Endodermal cell (in vitro differentiated cells): Measurements from ENCODE around the gene BMP2. TPM values are rescaled to one million over a fixed set of nuclear protein-coding genes. Genes with fewer than 3 reads are reported as not detected.

Experiments
- DNase-seq: peaks from one replicate; pipeline ENCODE4 v3.0.0-alpha.2; 2017
- H3K27ac ChIP-seq: 2 replicates; pipeline ENCODE4 v1.5.1; 2013; ENCODE audit warnings: mild to moderate bottlenecking, low read depth, low read length, moderate library complexity
- H3K27me3 ChIP-seq: 2 replicates; pipeline ENCODE4 v1.6.1; 2013; ENCODE audit warnings: mild to moderate bottlenecking, low read length, moderate library complexity; ENCODE audit not compliant: insufficient read depth, control insufficient read depth, poor library complexity, severe bottlenecking
- H3K36me3 ChIP-seq: 2 replicates; pipeline ENCODE4 v1.7.0; 2013; ENCODE audit warnings: mild to moderate bottlenecking, low read length, moderate library complexity; ENCODE audit not compliant: control insufficient read depth, insufficient read depth
- H3K4me1 ChIP-seq: one replicate; pipeline ENCODE4 v1.7.0; 2013; ENCODE audit warnings: low read length; ENCODE audit not compliant: control insufficient read depth, insufficient read depth
- H3K4me3 ChIP-seq: 2 replicates; pipeline ENCODE4 v1.5.1; 2013; ENCODE audit warnings: mild to moderate bottlenecking, low read length, moderate library complexity
- H3K9ac ChIP-seq: 2 replicates; pipeline ENCODE4 v1.6.1; 2013; ENCODE audit warnings: mild to moderate bottlenecking, low read length, moderate library complexity; ENCODE audit not compliant: poor library complexity, severe bottlenecking; ENCODE audit errors: extremely low read depth
- H3K9me3 ChIP-seq: 2 replicates; pipeline ENCODE4 v1.6.1; 2013; ENCODE audit warnings: mild to moderate bottlenecking, low read length, moderate library complexity; ENCODE audit not compliant: control insufficient read depth
- H3K27ac Mint-ChIP-seq: 2 replicates; pipeline ENCODE4 v1.8.0; 2020; ENCODE audit warnings: mixed read lengths
- H3K27me3 Mint-ChIP-seq: 2 replicates; pipeline ENCODE4 v1.8.0; 2021; ENCODE audit warnings: mild to moderate bottlenecking, mixed read lengths; ENCODE audit not compliant: insufficient read depth
- H3K36me3 Mint-ChIP-seq: 2 replicates; pipeline ENCODE4 v1.8.0; 2020; ENCODE audit warnings: low read depth, mixed read lengths
- H3K4me1 Mint-ChIP-seq: 2 replicates; pipeline ENCODE4 v1.8.0; 2020; ENCODE audit warnings: mixed read lengths
- H3K4me3 Mint-ChIP-seq: 2 replicates; pipeline ENCODE4 v1.8.0; 2020; ENCODE audit warnings: mild to moderate bottlenecking, moderate library complexity, mixed read lengths
- H3K9me3 Mint-ChIP-seq: 2 replicates; pipeline ENCODE4 v1.8.0; 2020; ENCODE audit warnings: mild to moderate bottlenecking, mixed read lengths
- WGBS, 2 experiments: methylation state at CpG; one replicate each; pipeline versions ENCODE4 v1.1.5 to v1.1.7; 2013; ENCODE audit warnings: missing lambda C conversion rate in 2 of 2, mixed read lengths in 1 of 2; ENCODE audit not compliant: insufficient coverage in 1 of 2, insufficient read length in 1 of 2; 5-methylcytosine and 5-hydroxymethylcytosine counted together
- total RNA-seq, 2 donors: library from RNA; stranded (reverse); fragmentation: NEBNext Ultra II Directional in 1 of 2; extraction: Animal tissue kit (Norgen Biotek cat#: 25700) in 1 of 2; gene quantifications; 2 replicates in 1 of 2; 3 replicates in 1 of 2; pipeline ENCODE4 v1.2.1, GENCODE V29; 2021
- TF ChIP-seq, protein P1 (sequence below): fragments of 200-600 bp; sonication (generic); conservative IDR thresholded peaks from 2 replicates; pipeline ENCODE4 v1.5.0; 2021; ENCODE audit warnings: antibody characterized with exemption, mild to moderate bottlenecking

Gene BMP2
- total RNA-seq, 2 donors from 2014 or later = 132 to 205 TPM

DNA sequence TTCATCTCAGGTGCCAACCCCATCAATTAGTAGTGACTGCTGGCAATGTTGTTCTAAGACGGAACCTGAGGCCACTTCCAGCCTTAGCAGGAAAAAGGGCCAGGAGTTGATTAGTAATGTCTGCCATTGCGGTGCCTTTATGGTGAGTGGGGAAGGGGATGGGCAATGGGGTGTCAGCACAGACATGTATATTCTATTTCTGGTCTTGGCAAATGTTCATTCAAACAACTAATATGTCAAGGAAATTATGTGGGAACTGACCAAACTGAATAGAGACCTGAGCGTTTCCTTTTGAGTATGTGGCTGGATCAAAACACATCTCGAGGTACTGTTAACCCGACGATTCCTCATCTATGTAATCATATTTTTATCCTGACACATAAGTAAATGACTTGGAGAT, 34.6 kb upstream of the BMP2 start:
- H3K27me3 ChIP-seq = no peaks in the 10 kb centered on the region
- Mint-ChIP-seq H3K36me3 (peaks cover 3% of the 10 kb centered on the region), H3K27ac (no peak overlapping the region), H3K27me3 (no peaks in the 10 kb centered on the region), H3K9me3 (peaks cover 5% of the 10 kb centered on the region), H3K4me3 (no peak overlapping the region), H3K4me1 (peaks cover 19% of the 10 kb centered on the region)
- no peak overlapping the region for H3K27ac ChIP-seq
- WGBS, 2 experiments = 96 to 100% methylated on average over 4 to 6 of the region's 6 CpGs
- H3K4me1 ChIP-seq = peaks cover 2% of the 10 kb centered on the region
- TF ChIP-seq, protein P1, sequence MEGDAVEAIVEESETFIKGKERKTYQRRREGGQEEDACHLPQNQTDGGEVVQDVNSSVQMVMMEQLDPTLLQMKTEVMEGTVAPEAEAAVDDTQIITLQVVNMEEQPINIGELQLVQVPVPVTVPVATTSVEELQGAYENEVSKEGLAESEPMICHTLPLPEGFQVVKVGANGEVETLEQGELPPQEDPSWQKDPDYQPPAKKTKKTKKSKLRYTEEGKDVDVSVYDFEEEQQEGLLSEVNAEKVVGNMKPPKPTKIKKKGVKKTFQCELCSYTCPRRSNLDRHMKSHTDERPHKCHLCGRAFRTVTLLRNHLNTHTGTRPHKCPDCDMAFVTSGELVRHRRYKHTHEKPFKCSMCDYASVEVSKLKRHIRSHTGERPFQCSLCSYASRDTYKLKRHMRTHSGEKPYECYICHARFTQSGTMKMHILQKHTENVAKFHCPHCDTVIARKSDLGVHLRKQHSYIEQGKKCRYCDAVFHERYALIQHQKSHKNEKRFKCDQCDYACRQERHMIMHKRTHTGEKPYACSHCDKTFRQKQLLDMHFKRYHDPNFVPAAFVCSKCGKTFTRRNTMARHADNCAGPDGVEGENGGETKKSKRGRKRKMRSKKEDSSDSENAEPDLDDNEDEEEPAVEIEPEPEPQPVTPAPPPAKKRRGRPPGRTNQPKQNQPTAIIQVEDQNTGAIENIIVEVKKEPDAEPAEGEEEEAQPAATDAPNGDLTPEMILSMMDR = no peak
- H3K4me3 ChIP-seq = no peak overlapping the region
- H3K9ac ChIP-seq = no peak overlapping the region
- DNase-seq = no peak
- H3K9me3 ChIP-seq = peaks cover 16% of the 10 kb centered on the region
- no peaks in the 10 kb centered on the region for H3K36me3 ChIP-seq

DNA sequence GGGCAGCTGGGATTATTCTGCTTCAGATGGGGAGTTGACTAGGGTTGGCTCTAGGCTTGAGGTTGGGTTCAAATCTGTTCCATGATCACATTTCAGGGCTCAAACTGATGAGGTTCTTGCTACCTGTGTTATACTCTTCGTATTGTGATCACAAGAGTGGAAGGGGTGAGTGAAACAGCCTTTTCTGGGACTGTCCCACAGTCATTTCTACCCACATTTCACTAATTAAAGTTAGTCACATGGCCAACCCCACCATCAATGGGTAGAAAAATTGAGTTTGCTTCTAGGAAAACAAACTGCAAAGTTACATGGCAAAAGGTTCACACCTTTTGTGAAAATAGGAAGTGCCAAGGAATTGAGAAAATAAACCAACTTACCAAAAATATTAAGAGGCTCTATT, 33.5 kb upstream of the BMP2 start:
- no peak overlapping the region for H3K27ac Mint-ChIP-seq
- Histone ChIP-seq H3K9me3 (peaks cover 22% of the 10 kb centered on the region), H3K27me3 (no peaks in the 10 kb centered on the region), H3K9ac (no peak overlapping the region), H3K4me1 (peaks cover 6% of the 10 kb centered on the region), H3K36me3 (no peaks in the 10 kb centered on the region), H3K27ac (no peak overlapping the region), H3K4me3 (no peak overlapping the region)
- TF ChIP-seq, protein P1 = no peak
- WGBS, 2 experiments = 100% methylated on average over 1 of the region's 1 CpG
- peaks cover 24% of the 10 kb centered on the region for H3K4me1 Mint-ChIP-seq
- peaks cover 3% of the 10 kb centered on the region for H3K36me3 Mint-ChIP-seq
- H3K9me3 Mint-ChIP-seq = peaks cover 5% of the 10 kb centered on the region
- DNase-seq = no peak
- no peaks in the 10 kb centered on the region for H3K27me3 Mint-ChIP-seq
- no peak overlapping the region for H3K4me3 Mint-ChIP-seq

DNA sequence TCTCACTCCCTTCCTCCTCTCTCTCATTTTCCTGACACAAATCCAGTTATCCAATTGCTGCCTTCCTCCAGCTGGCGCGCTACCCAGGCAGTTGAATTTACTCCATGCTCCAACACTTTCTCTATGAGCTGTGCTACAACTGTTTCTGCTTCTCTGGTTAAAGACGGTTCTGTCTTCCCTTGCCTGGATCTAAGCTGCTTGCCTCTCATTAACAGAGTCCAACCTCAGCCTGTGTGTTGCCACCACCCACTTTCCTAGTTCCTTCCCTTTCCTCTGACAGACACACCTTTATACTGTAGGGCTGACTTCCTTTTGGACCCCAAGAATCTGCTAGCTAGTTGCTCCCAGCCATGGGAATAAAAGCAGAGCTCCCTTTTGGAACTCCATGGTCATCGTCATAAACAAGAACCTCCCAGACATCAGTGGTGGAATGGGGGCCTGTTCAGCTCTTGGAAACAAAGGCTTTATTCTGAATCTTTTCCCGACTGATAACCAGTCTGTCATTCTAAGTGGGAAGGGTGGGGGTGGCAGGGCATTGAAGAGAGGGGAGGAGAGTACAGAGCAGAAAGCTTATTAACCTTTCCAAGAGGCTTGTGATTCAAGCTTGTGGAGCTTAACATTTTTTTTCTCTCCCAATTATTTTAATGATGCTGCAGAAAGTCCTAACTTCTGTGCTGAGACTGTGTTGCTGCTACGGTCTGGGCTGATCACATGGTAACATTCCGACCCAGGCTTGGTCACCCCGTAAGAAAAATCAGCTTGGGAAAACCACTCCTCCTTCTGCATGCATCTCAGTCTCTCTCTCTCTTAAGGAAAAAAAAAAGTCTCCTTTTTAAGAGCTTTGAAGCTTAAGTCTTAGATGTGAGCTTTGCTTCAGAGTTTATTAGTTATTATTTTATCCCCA, 31.3 kb upstream of the BMP2 start:
- DNase-seq = peak; percentile 59
- TF ChIP-seq, protein P1 = no peak
- H3K4me3 Mint-ChIP-seq = no peak overlapping the region

More for the DNA sequence above, 31.3 kb upstream of the BMP2 start:
- H3K4me1 Mint-ChIP-seq = peaks cover 41% of the 10 kb centered on the region
- H3K27ac ChIP-seq = no peak overlapping the region
- peak overlapping the region; percentile 68 for H3K27ac Mint-ChIP-seq
- H3K27me3 Mint-ChIP-seq = no peaks in the 10 kb centered on the region
- no peak overlapping the region for H3K9ac ChIP-seq
- H3K4me1 ChIP-seq = peaks cover 14% of the 10 kb centered on the region
- H3K9me3 ChIP-seq = peaks cover 22% of the 10 kb centered on the region
- H3K4me3 ChIP-seq = no peak overlapping the region
- H3K36me3 ChIP-seq = no peaks in the 10 kb centered on the region
- peaks cover 3% of the 10 kb centered on the region for H3K36me3 Mint-ChIP-seq
- 78 to 81% methylated on average over 5 to 8 of the region's 8 CpGs for WGBS, 2 experiments
- no peaks in the 10 kb centered on the region for H3K27me3 ChIP-seq
- peaks cover 5% of the 10 kb centered on the region for H3K9me3 Mint-ChIP-seq
